Uterine smooth muscle cell (primary cell): Measurements from ENCODE around the gene METTL8. TPM values are rescaled to one million over a fixed set of nuclear protein-coding genes. Genes with fewer than 3 reads are reported as not detected.

Source experiments
- total RNA-seq: library from RNA; depleted of rRNA; stranded (reverse); fragments of >200 nt; gene quantifications from 2 replicates; pipeline ENCODE4 v1.2.3, GENCODE V29; 2014

The METTL8 gene, protein sequence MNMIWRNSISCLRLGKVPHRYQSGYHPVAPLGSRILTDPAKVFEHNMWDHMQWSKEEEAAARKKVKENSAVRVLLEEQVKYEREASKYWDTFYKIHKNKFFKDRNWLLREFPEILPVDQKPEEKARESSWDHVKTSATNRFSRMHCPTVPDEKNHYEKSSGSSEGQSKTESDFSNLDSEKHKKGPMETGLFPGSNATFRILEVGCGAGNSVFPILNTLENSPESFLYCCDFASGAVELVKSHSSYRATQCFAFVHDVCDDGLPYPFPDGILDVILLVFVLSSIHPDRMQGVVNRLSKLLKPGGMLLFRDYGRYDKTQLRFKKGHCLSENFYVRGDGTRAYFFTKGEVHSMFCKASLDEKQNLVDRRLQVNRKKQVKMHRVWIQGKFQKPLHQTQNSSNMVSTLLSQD
- total RNA-seq: 24.1 and 26.5 TPM in 2 replicates

DNA sequence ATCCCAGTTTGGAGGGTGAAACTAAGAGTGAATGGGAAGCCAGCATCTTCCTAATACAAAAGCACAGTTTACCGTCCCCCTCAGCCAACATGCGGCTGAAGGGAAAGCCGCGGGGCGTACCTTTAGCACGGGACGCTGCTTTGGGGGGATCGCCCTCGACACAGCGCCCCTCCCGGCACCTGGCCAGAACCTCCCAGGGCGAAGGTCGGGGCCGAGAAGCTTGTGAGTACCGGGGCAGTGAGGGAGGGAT, at the start of gene METTL8:
Gene METTL8 (minus strand): TSS at position 228 of the 250 bp plus-strand sequence. CDS start 41,805 bp downstream, outside the sequence.

DNA sequence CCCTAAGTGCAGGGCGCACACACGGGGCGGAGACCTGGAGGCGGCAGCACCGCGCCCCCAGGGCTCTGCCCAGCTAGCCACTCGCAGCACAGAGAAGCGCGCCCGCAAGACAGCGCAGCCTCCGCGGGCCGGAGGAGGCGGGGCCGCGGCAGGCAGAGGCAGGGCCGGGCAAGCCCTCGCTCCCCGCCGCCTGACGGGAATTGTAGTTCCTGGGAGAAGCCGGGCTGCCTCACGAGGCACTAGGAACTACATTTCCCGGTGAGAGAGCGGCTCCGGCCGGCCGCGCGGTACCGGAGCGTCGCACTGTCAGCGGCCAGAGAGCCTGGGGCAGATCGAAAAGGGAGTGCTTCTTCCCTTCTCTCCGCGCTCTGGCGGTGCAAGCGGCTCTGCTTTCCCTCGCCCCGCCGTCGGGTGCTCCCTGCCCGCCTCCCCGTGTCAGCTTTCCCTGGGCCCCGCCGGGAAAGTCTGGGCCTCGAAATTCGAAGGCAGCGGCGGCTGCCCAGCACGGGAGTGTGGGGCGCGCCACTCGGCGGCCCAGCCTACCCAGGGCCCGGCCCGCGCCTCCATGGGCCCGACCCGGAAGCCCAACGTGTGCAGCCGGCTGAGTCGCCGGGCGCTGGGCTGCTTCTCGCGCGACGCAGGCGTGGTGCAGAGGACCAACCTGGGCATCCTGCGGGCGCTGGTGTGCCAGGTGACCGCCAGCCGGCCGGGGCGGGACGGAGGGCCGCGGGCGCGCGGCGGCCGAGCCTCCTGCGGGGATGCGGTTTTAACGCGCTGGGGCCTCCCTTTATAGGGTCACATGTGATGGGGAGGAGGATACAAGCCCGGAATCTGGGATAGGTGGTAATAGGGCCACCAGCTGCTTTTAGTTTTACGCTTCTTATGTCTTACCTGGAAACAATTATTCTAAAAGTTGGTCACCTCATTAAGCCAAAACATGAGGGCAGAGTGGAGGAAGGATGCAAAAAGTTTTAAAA, 511 bp upstream of the METTL8 start, which contains the start of gene DCAF17:
Gene DCAF17 (plus strand): TSS at position 214 of the 977 bp plus-strand sequence. CDS start 352 bp downstream, at position 566.

Other genes starting within 250 kb of the METTL8 start
- gene DCAF17, start 236 bp upstream of the METTL8 start, total RNA-seq: 20.4 and 29.9 TPM in 2 replicates
- 82.6 and 192 TPM in 2 replicates for gene CYBRD1, start 88.5 kb upstream of the METTL8 start, total RNA-seq